ENCODE results near the gene SERTAD3.

DNA sequence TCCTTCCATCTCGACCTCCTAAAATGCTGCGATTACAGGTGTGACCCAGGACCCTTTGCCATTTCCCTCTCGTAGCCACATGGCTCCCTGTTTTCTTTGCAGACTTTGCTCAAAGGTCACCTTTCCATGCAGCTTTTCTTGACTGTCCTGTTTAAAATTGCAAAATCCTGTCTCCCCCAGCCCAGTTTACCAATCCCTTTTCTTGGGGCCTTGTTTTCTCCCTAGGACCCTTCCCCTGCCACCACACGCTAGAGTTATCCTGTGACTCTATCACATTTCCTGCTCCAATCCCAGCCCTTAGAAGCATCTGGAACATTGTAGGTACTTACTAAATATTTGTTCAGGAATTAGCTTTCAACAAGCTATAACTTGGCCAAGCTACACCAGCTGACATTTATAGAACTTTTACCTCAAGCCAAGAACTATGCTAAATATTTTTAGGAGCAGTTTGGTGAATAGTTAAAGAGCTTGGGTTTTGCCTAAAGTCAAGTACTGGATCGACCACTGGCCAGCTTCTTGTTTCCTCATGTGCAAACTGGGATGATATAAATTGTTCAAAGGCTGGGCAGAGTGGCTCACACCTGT lies 9.1 kb upstream of the SERTAD3 start:
- TF ChIP-seq FOSL2 (IDR thresholded peaks at IDR 0.05; ENCODE audit: borderline replicate concordance, low read depth) = no peak
- TF ChIP-seq CHD2 (IDR thresholded peaks at IDR 0.05; ENCODE audit: low read length, partially characterized antibody) = no peak
- no peak for TF ChIP-seq POLR2AphosphoS5 (IDR thresholded peaks at IDR 0.05; ENCODE audit: low read depth, low read length)
- no peak for TF ChIP-seq ZBTB33 (IDR thresholded peaks at IDR 0.05; ENCODE audit: borderline replicate concordance, low read depth)
- TF ChIP-seq FOXJ3 (CRISPR knock-in tag; IDR thresholded peaks at IDR 0.05) = no peak
- TF ChIP-seq, protein P1, sequence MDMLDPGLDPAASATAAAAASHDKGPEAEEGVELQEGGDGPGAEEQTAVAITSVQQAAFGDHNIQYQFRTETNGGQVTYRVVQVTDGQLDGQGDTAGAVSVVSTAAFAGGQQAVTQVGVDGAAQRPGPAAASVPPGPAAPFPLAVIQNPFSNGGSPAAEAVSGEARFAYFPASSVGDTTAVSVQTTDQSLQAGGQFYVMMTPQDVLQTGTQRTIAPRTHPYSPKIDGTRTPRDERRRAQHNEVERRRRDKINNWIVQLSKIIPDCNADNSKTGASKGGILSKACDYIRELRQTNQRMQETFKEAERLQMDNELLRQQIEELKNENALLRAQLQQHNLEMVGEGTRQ (IDR thresholded peaks at IDR 0.05; ENCODE audit: borderline replicate concordance, low read depth, low read length) = no peak
- no peak for TF ChIP-seq JUND (IDR thresholded peaks at IDR 0.05)
- TF ChIP-seq CTCF (IDR thresholded peaks at IDR 0.05) = no peak
- TF ChIP-seq GABPA (IDR thresholded peaks at IDR 0.05; ENCODE audit: low read depth) = no peak
- no peak for TF ChIP-seq RFX5 (IDR thresholded peaks at IDR 0.05; ENCODE audit: low read length)

All from SK-N-SH (cell line).